Stimulated activated CD4-positive, alpha-beta T cell treated with anti-CD3 and anti-CD28 coated beads, Interleukin-12 subunit alpha, Interleukin-12 subunit beta, amount 100 ng/mL, for 48 hours (primary cell): ENCODE data around the gene DLK1.

Experiments
- DNase-seq, 3 donors: peaks; one replicate each; pipeline ENCODE4 v3.0.0-alpha.2; 2020; ENCODE audit warnings: low read depth in 2 of 3, low spot score in 1 of 3

DLK1 gene

GRCh38 chr14:100731846-100732765, 5.4 kb downstream of the DLK1 start:
- no peak for DNase-seq

- no peak for DNase-seq
Measured at GRCh38 chr14:100732766-100733100, 6.0 kb downstream of the DLK1 start.

GRCh38 chr14:100733152-100733850, 6.6 kb downstream of the DLK1 start:
- no peak for DNase-seq

GRCh38 chr14:100734031-100734990, 7.6 kb downstream of the DLK1 start:
- DNase-seq = no peak

GRCh38 chr14:100735271-100735670, 8.6 kb downstream of the DLK1 start:
- no peak for DNase-seq

GRCh38 chr14:100736269-100737180, 9.8 kb downstream of the DLK1 start:
- no peak for DNase-seq

GRCh38 chr14:100737526-100737925, 10.8 kb downstream of the DLK1 start:
- no peak for DNase-seq

- no peak for DNase-seq
Measured at GRCh38 chr14:100738269-100738691, 11.6 kb downstream of the DLK1 start.

GRCh38 chr14:100738704-100739131, 12.0 kb downstream of the DLK1 start:
- DNase-seq = no peak

GRCh38 chr14:100739306-100739705, 12.6 kb downstream of the DLK1 start:
- no peak for DNase-seq

- no peak for DNase-seq
Measured at GRCh38 chr14:100740196-100740825, 13.6 kb downstream of the DLK1 start.

- DNase-seq = no peak
Measured at GRCh38 chr14:100740929-100741328, 14.2 kb downstream of the DLK1 start.

GRCh38 chr14:100741966-100742365, 15.3 kb downstream of the DLK1 start:
- DNase-seq = no peak

- DNase-seq = no peak
Measured at GRCh38 chr14:100746326-100746725, 19.6 kb downstream of the DLK1 start.

- DNase-seq = no peak
Measured at GRCh38 chr14:100747021-100747586, 20.4 kb downstream of the DLK1 start.

GRCh38 chr14:100747736-100748135, 21.0 kb downstream of the DLK1 start:
- DNase-seq = no peak

GRCh38 chr14:100748403-100748802, 21.7 kb downstream of the DLK1 start:
- DNase-seq = no peak

GRCh38 chr14:100748944-100749343, 22.3 kb downstream of the DLK1 start:
- no peak for DNase-seq

GRCh38 chr14:100749967-100750597, 23.4 kb downstream of the DLK1 start:
- DNase-seq = no peak
